Esophagus squamous epithelium (tissue), 5 donors: ENCODE results near the gene CTXN1. TPM values are rescaled to one million over a fixed set of nuclear protein-coding genes. Genes with fewer than 3 reads are reported as not detected.

Experiments used
- DNase-seq: peaks from one replicate; lab custom pipeline; 2025; lab: John Stamatoyannopoulos, UW
- H3K27ac ChIP-seq, 4 donors: fragments of 200-600 bp; sonication (generic); one replicate each; pipeline ENCODE4 v1.5.1; 2016 to 2019; ENCODE audit warnings: mild to moderate bottlenecking in 1 of 4
- H3K27me3 ChIP-seq, 4 donors: fragments of 200-600 bp; sonication (generic); 1 replicate in 3 of 4; 2 replicates in 1 of 4; pipeline versions ENCODE4 v1.5.1 to v1.6.0; 2017 to 2021; ENCODE audit warnings: antibody characterized with exemption in 1 of 4
- H3K36me3 ChIP-seq, 3 donors: fragments of 200-600 bp; sonication (generic); one replicate each; pipeline ENCODE4 v1.5.1; 2016 to 2019
- H3K4me1 ChIP-seq, 3 donors: fragments of 200-600 bp; sonication (generic); one replicate each; pipeline ENCODE4 v1.5.1; 2017 to 2019
- H3K4me3 ChIP-seq, 4 donors: fragments of 200-600 bp; sonication (generic); 1 replicate in 3 of 4; 2 replicates in 1 of 4; pipeline ENCODE4 v1.5.1; 2016 to 2019; ENCODE audit warnings: mild to moderate bottlenecking in 2 of 4, moderate library complexity in 1 of 4
- H3K9me3 ChIP-seq, 3 donors: fragments of 200-600 bp; sonication (generic); one replicate each; pipeline ENCODE4 v1.5.1; 2016 to 2019
- POLR2A ChIP-seq, 4 donors: fragments of 450-650 bp; IDR thresholded peaks; one replicate each; pipeline ENCODE4 v1.6.1; 2017; ENCODE audit warnings: antibody characterized with exemption in 4 of 4, mild to moderate bottlenecking in 4 of 4, moderate library complexity in 3 of 4
- WGBS, 2 donors: methylation state at CpG; one replicate each; pipeline ENCODE4 v1.1.5; 2018; 5-methylcytosine and 5-hydroxymethylcytosine counted together
- intact Hi-C: fragments of 100-400 bp; cut with DNase I; formaldehyde crosslinking; loops from one replicate; pipeline ENCODE4 v1.15.0; 2022
- total RNA-seq, 4 donors: library from RNA; depleted of rRNA; stranded (reverse); fragments of >200 nt; gene quantifications; one replicate each; pipeline ENCODE4 v1.1.0, GENCODE V29; 2016
- TF ChIP-seq, protein P1 (sequence below), 6 experiments: fragments of 450-650 bp in 4 of 6; fragments of 200-600 bp in 2 of 6; sonication (generic) in 2 of 6; IDR thresholded peaks; one replicate each; pipeline ENCODE4 v1.5.1; 2016 to 2019; ENCODE audit warnings: antibody characterized with exemption in 6 of 6, mild to moderate bottlenecking in 4 of 6, moderate library complexity in 4 of 6
- donor health status: DM: yes; HTN: yes; CAD: no.

Gene CTXN1
- total RNA-seq, 4 donors from 2014 or later = 0.35 to 2.7 (median 0.75) TPM; not detected in 1

- intact Hi-C loops = no loop called here
- TF ChIP-seq, protein P1, sequence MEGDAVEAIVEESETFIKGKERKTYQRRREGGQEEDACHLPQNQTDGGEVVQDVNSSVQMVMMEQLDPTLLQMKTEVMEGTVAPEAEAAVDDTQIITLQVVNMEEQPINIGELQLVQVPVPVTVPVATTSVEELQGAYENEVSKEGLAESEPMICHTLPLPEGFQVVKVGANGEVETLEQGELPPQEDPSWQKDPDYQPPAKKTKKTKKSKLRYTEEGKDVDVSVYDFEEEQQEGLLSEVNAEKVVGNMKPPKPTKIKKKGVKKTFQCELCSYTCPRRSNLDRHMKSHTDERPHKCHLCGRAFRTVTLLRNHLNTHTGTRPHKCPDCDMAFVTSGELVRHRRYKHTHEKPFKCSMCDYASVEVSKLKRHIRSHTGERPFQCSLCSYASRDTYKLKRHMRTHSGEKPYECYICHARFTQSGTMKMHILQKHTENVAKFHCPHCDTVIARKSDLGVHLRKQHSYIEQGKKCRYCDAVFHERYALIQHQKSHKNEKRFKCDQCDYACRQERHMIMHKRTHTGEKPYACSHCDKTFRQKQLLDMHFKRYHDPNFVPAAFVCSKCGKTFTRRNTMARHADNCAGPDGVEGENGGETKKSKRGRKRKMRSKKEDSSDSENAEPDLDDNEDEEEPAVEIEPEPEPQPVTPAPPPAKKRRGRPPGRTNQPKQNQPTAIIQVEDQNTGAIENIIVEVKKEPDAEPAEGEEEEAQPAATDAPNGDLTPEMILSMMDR (IDR thresholded peaks at IDR 0.05) = no peak
- TF ChIP-seq POLR2A (IDR thresholded peaks at IDR 0.05) = no peak
- no peak for DNase-seq
- WGBS, 2 donors = 68 to 78% methylated on average over 2 to 3 of the region's 12 CpGs
- H3K4me3 ChIP-seq = no peak within 1 kb of the TSS
- H3K27ac ChIP-seq = no peak within 1 kb of the TSS
- peaks cover 27 to 43% (median 27%) of the 10 kb centered on the region in 3 donors for H3K4me1 ChIP-seq
- H3K36me3 ChIP-seq = peaks cover 30 to 42% (median 33%) of the 10 kb centered on the region in 3 donors
- H3K9me3 ChIP-seq = no peaks in the 10 kb centered on the region
- peaks cover 19 to 64% (median 24%) of the 10 kb centered on the region in 4 donors for H3K27me3 ChIP-seq
These were observed 11.3 kb downstream of the CTXN1 start, which contains the start of gene TGFBR3L for GRCh38 chr19:7914598-7915045. Gene TGFBR3L, plus strand, starts transcription at chr19:7914830.

GRCh38 chr19:7914099-7914498, 11.8 kb downstream of the CTXN1 start:
- no peaks in the 10 kb centered on the region for H3K9me3 ChIP-seq
- intact Hi-C loops = no loop called here
- TF ChIP-seq, protein P1 (IDR thresholded peaks at IDR 0.05) = no peak
- TF ChIP-seq POLR2A (IDR thresholded peaks at IDR 0.05) = no peak
- DNase-seq = no peak
- 52% methylated on average over 8 of the region's 12 CpGs; no CpG with 5 or more reads in 1 of the 2 donors for WGBS, 2 donors
- peaks cover 19 to 61% (median 24%) of the 10 kb centered on the region in 4 donors for H3K27me3 ChIP-seq
- H3K4me1 ChIP-seq = peaks cover 22 to 42% (median 26%) of the 10 kb centered on the region in 3 donors
- no peak overlapping the region for H3K4me3 ChIP-seq
- H3K36me3 ChIP-seq = peaks cover 30 to 48% (median 33%) of the 10 kb centered on the region in 3 donors
- H3K27ac ChIP-seq = no peak overlapping the region

DNA sequence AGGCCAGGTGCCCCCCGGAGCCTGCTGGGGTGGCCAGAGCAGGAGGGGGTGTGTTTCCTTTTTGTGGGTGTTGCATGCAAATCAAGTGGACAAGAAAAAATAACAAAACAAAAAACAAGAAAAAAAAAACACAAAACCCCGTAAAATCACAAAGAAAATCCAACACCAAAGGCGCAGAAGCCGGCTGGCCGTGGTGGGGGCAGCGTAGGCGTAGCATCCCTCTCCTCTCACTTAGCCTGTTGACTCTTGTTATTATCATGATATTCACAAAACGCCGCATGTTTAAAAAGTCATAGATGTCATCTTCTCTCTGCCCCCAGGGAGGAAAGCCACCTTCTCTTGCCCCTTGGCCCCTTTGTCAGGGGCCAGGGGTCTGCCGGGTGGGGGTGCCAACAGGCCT, 12.3 kb downstream of the CTXN1 start:
- WGBS, 2 donors = 82 to 87% methylated on average over 9 to 10 of the region's 10 CpGs
- H3K4me3 ChIP-seq = no peak overlapping the region
- intact Hi-C loops = no loop called here
- no peak overlapping the region for H3K27ac ChIP-seq
- no peak for DNase-seq
- TF ChIP-seq POLR2A (IDR thresholded peaks at IDR 0.05) = no peak
- TF ChIP-seq, protein P1 (IDR thresholded peaks at IDR 0.05) = no peak
- peaks cover 30 to 52% (median 33%) of the 10 kb centered on the region in 3 donors for H3K36me3 ChIP-seq
- H3K9me3 ChIP-seq = no peaks in the 10 kb centered on the region
- H3K4me1 ChIP-seq = peaks cover 22 to 42% (median 22%) of the 10 kb centered on the region in 3 donors
- peaks cover 19 to 57% (median 24%) of the 10 kb centered on the region in 4 donors for H3K27me3 ChIP-seq

DNA sequence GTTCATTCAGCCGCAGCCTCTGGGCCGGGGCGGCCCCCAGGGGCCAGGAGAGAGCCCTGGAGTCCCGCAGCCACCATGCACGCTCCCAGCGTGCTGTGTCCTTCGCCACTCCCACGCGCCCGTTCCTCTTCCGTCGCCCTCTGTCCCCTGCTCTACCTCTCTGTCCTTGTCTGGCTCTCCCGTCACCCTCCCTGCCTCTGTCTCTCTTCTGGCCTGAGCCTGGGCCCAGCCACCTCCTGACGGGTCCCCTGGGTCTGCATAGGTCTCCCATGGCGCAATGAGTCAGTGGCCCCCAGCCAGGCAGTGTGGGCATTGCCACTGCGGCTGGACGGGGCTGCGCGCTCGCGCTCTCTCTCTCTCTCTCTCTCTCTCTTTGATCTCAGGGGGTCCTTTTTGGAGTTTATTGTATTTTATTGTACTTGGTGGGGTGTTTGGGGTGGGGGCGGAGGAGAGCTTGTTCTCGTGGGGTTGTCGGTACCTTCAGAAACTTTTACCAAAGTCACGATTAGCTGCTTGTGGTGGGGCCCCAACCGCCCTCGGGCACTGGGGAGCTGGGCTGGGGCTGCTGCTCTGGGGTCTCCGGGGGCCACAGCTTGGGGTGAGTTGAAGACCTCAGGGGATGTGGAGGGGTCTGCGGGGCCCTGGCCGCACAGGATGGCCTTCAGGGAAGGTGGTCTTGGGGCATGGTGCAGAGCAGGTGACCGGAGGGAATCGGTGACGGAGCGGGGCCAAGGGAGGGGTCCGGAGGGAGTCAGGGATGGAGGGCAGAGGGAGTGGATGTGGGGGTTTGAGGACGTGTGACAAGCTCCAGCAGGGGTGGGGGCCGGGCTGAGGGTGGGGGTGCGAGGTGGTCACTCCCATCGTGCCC, 13.0 kb downstream of the CTXN1 start:
- Histone ChIP-seq H3K4me3 (no peak overlapping the region), H3K27ac (no peak overlapping the region), H3K4me1 (peaks cover 20 to 42% (median 25%) of the 10 kb centered on the region in 3 donors), H3K9me3 (no peaks in the 10 kb centered on the region), H3K36me3 (peaks cover 30 to 54% (median 33%) of the 10 kb centered on the region in 3 donors), H3K27me3 (peaks cover 13 to 50% (median 24%) of the 10 kb centered on the region in 4 donors)
- DNase-seq = no peak
- TF ChIP-seq POLR2A (IDR thresholded peaks at IDR 0.05) = no peak
- TF ChIP-seq, protein P1 (IDR thresholded peaks at IDR 0.05) = no peak
- intact Hi-C loops = no loop called here
- 91 to 93% methylated on average over 27 to 33 of the region's 39 CpGs for WGBS, 2 donors
